Kidney (tissue), 14 donors: ENCODE data around the gene KDM4C. TPM values are rescaled to one million over a fixed set of nuclear protein-coding genes. Genes with fewer than 3 reads are reported as not detected.

Experiments
- DNase-seq, 5 donors: peaks; one replicate each; pipeline ENCODE4 v3.0.0-alpha.2; 2013 to 2020
- FAIRE-seq: peaks from 2 replicates; lab custom pipeline; 2012; peaks lifted over from hg19 to GRCh38; lab: Jason Lieb, UNC
- H3K27ac ChIP-seq, 2 donors: one replicate each; pipeline ENCODE4 v1.7.0; 2013; ENCODE audit warnings: low read depth in 2 of 2, low read length in 2 of 2, inconsistent platforms in 1 of 2
- H3K27me3 ChIP-seq: one replicate; pipeline ENCODE4 v1.7.1; 2013; ENCODE audit warnings: low read length, inconsistent platforms; ENCODE audit not compliant: control insufficient read depth, insufficient read depth
- H3K36me3 ChIP-seq, 3 donors: one replicate each; pipeline versions ENCODE4 v1.7.0 to v1.7.1; 2013; ENCODE audit warnings: low read length in 3 of 3, control low read depth in 1 of 3, inconsistent platforms in 1 of 3; ENCODE audit not compliant: insufficient read depth in 3 of 3, control insufficient read depth in 2 of 3
- H3K4me1 ChIP-seq, 3 donors: one replicate each; pipeline versions ENCODE4 v1.7.0 to v1.7.1; 2013; ENCODE audit warnings: low read length in 3 of 3, inconsistent platforms in 1 of 3, low read depth in 1 of 3; ENCODE audit not compliant: control insufficient read depth in 2 of 3, insufficient read depth in 2 of 3
- H3K4me3 ChIP-seq, 3 donors: one replicate each; pipeline versions ENCODE4 v1.7.0 to v1.8.1; 2013; ENCODE audit warnings: low read length in 3 of 3, control low read depth in 1 of 3, inconsistent platforms in 1 of 3
- H3K9ac ChIP-seq, 3 donors: one replicate each; pipeline versions ENCODE4 v1.7.0 to v1.7.1; 2013; ENCODE audit warnings: low read length in 3 of 3, control low read depth in 1 of 3, inconsistent platforms in 1 of 3
- H3K9me3 ChIP-seq, 3 donors: one replicate each; pipeline versions ENCODE4 v1.7.0 to v1.7.1; 2013; ENCODE audit warnings: low read length in 3 of 3, control low read depth in 1 of 3, inconsistent platforms in 1 of 3; ENCODE audit not compliant: control insufficient read depth in 2 of 3, insufficient read depth in 1 of 3
- intact Hi-C: fragments of 100-400 bp; cut with DNase I; formaldehyde crosslinking; loops from one replicate; pipeline ENCODE4 v1.11.1; 2022
- polyA plus RNA-seq: library from polyadenylated mRNA; stranded (reverse); fragments of 350-450 nt; fragmentation: Illumina TruSeq; extraction: RNeasy Lipid Tissue Mini Kit (QIAGEN cat#74804); gene quantifications from one replicate; pipeline ENCODE4 v1.2.3, GENCODE V29; 2014; ENCODE audit warnings: low read depth, low replicate concordance; ENCODE audit not compliant: insufficient read depth
- total RNA-seq: library from RNA; stranded (reverse); fragmentation: NEBNext Ultra II Directional; extraction: Animal tissue kit (Norgen Biotek cat#: 25700); gene quantifications from one replicate; pipeline ENCODE4 v1.2.1, GENCODE V29; 2021
- TF ChIP-seq, protein P1 (sequence below): IDR thresholded peaks from 3 replicates; pipeline ENCODE4 v1.5.1; 2012; ENCODE audit warnings: mild to moderate bottlenecking, moderate library complexity, borderline replicate concordance; ENCODE audit not compliant: insufficient read depth; ENCODE audit errors: extremely low read depth
- donor health status: control.
- donor health status: control.
- donor health status: control.
- donor health status: control.
- donor health status: control.
- donor health status: DM: yes; HTN: yes; CAD: no.
- donor health status: Normal renal cell carcinoma (clear cell type).

Gene KDM4C
- total and polyA plus RNA-seq, 2 donors from 2014 or later: 7.1 to 47.1 TPM

- H3K4me3 ChIP-seq: no peak overlapping the region
- H3K27me3 ChIP-seq: no peaks in the 10 kb centered on the region
- no peaks in the 10 kb centered on the region for H3K36me3 ChIP-seq
- TF ChIP-seq, protein P1, sequence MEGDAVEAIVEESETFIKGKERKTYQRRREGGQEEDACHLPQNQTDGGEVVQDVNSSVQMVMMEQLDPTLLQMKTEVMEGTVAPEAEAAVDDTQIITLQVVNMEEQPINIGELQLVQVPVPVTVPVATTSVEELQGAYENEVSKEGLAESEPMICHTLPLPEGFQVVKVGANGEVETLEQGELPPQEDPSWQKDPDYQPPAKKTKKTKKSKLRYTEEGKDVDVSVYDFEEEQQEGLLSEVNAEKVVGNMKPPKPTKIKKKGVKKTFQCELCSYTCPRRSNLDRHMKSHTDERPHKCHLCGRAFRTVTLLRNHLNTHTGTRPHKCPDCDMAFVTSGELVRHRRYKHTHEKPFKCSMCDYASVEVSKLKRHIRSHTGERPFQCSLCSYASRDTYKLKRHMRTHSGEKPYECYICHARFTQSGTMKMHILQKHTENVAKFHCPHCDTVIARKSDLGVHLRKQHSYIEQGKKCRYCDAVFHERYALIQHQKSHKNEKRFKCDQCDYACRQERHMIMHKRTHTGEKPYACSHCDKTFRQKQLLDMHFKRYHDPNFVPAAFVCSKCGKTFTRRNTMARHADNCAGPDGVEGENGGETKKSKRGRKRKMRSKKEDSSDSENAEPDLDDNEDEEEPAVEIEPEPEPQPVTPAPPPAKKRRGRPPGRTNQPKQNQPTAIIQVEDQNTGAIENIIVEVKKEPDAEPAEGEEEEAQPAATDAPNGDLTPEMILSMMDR: no peak
- no peak overlapping the region for H3K9ac ChIP-seq
- no peaks in the 10 kb centered on the region for H3K9me3 ChIP-seq
- H3K4me1 ChIP-seq: no peaks in the 10 kb centered on the region
- no peak for DNase-seq
- FAIRE-seq: no peak
- intact Hi-C loops: no loop called here
- H3K27ac ChIP-seq: no peak overlapping the region
These were observed 168.7 kb downstream of the KDM4C start for GRCh38 chr9:6926436-6926835.

DNA sequence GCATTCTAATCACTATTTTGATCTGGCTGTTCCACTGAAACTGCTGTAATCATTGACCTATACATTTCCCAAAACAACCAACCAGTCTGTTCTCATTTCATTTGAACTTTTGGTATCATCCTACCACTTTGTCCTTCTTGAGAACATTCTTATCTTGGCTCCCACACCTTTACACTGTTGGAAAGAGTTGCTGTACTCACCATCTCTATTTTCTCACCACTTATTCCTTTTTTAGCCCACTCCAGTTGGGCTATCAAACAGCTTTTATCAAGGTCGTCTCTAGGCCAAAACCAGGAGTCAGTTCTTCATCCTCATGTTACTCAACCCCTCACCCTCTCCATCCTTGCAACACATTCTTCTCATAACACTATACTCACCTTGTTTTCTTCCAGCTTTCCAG is 170.1 kb downstream of the KDM4C start:
- Histone ChIP-seq H3K27ac (no peak overlapping the region), H3K9ac (no peak overlapping the region), H3K4me1 (peaks cover 0 to 7% (median 2%) of the 10 kb centered on the region in 3 donors), H3K4me3 (no peak overlapping the region), H3K36me3 (no peaks in the 10 kb centered on the region), H3K27me3 (no peaks in the 10 kb centered on the region), H3K9me3 (no peaks in the 10 kb centered on the region)
- intact Hi-C loops: no loop called here
- TF ChIP-seq, protein P1: no peak
- FAIRE-seq: no peak
- DNase-seq: no peak

DNA sequence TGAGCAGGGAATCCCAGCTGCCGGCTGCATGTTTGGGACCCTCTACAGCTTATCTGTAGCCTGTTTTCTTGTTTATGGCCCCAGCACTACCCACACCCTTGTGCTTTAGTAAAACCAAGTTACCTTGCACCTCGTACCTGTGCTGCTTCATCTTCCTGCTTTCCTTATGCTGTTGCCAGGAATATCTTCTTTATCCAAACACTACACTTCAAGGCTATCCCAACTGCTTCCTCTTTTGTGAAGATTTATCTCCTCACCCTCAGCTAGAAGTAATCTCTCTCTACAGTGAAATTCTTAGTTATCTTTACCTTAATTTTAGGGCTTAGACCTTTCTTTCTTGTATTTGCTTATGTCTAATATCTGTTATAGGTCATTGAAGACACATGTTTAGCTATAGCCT is 171.1 kb downstream of the KDM4C start:
- H3K9ac ChIP-seq: no peak overlapping the region
- no peaks in the 10 kb centered on the region for H3K9me3 ChIP-seq
- TF ChIP-seq, protein P1: no peak
- no peak overlapping the region for H3K4me3 ChIP-seq
- FAIRE-seq: no peak
- intact Hi-C loops: no loop called here
- H3K36me3 ChIP-seq: no peaks in the 10 kb centered on the region
- no peaks in the 10 kb centered on the region for H3K27me3 ChIP-seq
- H3K4me1 ChIP-seq: peaks cover 0 to 12% (median 5%) of the 10 kb centered on the region in 3 donors
- no peak overlapping the region for H3K27ac ChIP-seq
- no peak for DNase-seq
